Neural cell (in vitro differentiated cells): Measurements from ENCODE around the gene MED8.

Source experiments
- CTCF ChIP-seq: fragments of 450-650 bp; IDR thresholded peaks from 2 replicates; pipeline ENCODE4 v1.5.1; 2014; ENCODE audit warnings: antibody characterized with exemption, mild to moderate bottlenecking, moderate library complexity; ENCODE audit not compliant: poor library complexity, severe bottlenecking
- EP300 ChIP-seq: fragments of 450-650 bp; conservative IDR thresholded peaks from 2 replicates; pipeline ENCODE4 v1.6.1; 2014; ENCODE audit warnings: antibody characterized with exemption, mild to moderate bottlenecking, moderate library complexity; ENCODE audit not compliant: poor library complexity, severe bottlenecking
- POLR2AphosphoS5 ChIP-seq: IDR thresholded peaks from 2 replicates; pipeline ENCODE4 v1.6.1; 2012
- RAD21 ChIP-seq: fragments of 450-650 bp; conservative IDR thresholded peaks from 2 replicates; pipeline ENCODE4 v1.6.1; 2014; ENCODE audit warnings: antibody characterized with exemption, mild to moderate bottlenecking, moderate library complexity
- TAF1 ChIP-seq: IDR thresholded peaks from 2 replicates; pipeline ENCODE4 v1.6.1; 2012; ENCODE audit warnings: low read depth
- TF ChIP-seq, protein P1 (sequence below): IDR thresholded peaks from 2 replicates; pipeline ENCODE4 v1.6.1; 2012; ENCODE audit warnings: borderline replicate concordance

DNA sequence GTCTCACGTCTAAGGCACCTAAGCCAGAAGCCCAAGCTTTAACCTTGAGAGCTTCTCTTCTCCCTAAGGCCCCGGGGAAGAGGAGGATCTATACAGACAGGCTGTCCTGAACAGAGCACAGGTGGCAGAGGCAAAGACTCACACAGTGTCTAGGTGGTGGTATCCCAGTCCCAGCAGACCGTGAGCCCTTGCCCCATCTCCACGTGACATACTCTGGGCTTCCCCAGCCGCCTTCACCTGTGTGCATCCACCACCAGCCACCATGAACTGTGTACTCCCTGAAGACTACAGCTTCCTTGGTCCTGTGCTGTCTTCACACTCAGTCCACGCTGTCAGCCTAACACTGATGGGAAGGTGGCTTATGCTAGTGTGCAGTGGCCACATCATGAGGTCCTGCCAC is 31.8 kb upstream of the MED8 start:
- no peak for TF ChIP-seq CTCF
- no peak for TF ChIP-seq POLR2AphosphoS5
- no peak for TF ChIP-seq RAD21
- TF ChIP-seq TAF1, result no peak
- no peak for TF ChIP-seq EP300
- TF ChIP-seq, protein P1, sequence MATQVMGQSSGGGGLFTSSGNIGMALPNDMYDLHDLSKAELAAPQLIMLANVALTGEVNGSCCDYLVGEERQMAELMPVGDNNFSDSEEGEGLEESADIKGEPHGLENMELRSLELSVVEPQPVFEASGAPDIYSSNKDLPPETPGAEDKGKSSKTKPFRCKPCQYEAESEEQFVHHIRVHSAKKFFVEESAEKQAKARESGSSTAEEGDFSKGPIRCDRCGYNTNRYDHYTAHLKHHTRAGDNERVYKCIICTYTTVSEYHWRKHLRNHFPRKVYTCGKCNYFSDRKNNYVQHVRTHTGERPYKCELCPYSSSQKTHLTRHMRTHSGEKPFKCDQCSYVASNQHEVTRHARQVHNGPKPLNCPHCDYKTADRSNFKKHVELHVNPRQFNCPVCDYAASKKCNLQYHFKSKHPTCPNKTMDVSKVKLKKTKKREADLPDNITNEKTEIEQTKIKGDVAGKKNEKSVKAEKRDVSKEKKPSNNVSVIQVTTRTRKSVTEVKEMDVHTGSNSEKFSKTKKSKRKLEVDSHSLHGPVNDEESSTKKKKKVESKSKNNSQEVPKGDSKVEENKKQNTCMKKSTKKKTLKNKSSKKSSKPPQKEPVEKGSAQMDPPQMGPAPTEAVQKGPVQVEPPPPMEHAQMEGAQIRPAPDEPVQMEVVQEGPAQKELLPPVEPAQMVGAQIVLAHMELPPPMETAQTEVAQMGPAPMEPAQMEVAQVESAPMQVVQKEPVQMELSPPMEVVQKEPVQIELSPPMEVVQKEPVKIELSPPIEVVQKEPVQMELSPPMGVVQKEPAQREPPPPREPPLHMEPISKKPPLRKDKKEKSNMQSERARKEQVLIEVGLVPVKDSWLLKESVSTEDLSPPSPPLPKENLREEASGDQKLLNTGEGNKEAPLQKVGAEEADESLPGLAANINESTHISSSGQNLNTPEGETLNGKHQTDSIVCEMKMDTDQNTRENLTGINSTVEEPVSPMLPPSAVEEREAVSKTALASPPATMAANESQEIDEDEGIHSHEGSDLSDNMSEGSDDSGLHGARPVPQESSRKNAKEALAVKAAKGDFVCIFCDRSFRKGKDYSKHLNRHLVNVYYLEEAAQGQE, result no peak
